C4-2B (cell line): ENCODE results near the gene ARMC7.

Experiments used
- CTCF ChIP-seq: fragments of 450-650 bp; conservative IDR thresholded peaks from 2 replicates; pipeline ENCODE4 v1.5.1; 2017; ENCODE audit warnings: mild to moderate bottlenecking
- ZFX ChIP-seq: fragments of 450-650 bp; IDR thresholded peaks from 2 replicates; pipeline ENCODE4 v1.6.1; 2017

GRCh38 chr17:75109407-75110233 is at the start of gene ARMC7:
- TF ChIP-seq CTCF (no peak), ZFX (no peak)
